Measurements from ENCODE around the gene L2HGDH. TPM values are rescaled to one million over a fixed set of nuclear protein-coding genes. Genes with fewer than 3 reads are reported as not detected.

The L2HGDH gene
- polyA plus RNA-seq, 3 donors: 0.11 to 0.86 (median 0.48) TPM

DNA sequence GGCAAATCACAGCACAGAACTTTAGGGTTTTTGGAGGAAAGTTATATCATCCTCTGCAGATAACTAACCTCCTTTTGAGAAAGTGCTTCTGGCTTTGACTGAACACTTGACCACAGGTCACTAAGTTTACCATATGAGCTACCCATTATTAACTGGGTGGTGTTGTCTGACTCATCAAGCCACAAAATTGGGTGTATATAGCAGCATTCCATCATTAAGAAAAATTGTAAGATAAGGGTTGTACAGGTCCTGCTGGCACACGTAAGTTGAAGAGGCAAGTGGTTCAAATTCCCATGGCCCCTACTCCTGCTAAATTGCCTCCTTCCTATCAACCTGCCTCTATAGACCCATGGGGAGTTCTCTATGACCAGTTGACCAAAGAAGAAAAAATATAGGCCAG is 39.5 kb downstream of the L2HGDH start:
- no peak overlapping the region for H3K4me3 Mint-ChIP-seq
- Histone ChIP-seq H2AFZ (ENCODE audit: insufficient read depth, low read depth, low read length, poor library complexity, severe bottlenecking) (no peak overlapping the region), H3K4me3 (replicated peaks in 1 of 3; ENCODE audit: low read depth in 2 of 3, low read length in 3 of 3) (no peak overlapping the region), H3K36me3 (replicated peaks in 1 of 2; ENCODE audit: control insufficient read depth in 1 of 2, insufficient read depth in 2 of 2, low read length in 2 of 2) (no peaks in the 10 kb centered on the region), H4K20me1 (ENCODE audit: insufficient read depth, low read length) (no peaks in the 10 kb centered on the region), H3K4me2 (replicated peaks; ENCODE audit: extremely low read depth, low read length, poor library complexity, severe bottlenecking) (no peak overlapping the region), H3K4me1 (ENCODE audit: control insufficient read depth in 1 of 2, insufficient read depth in 2 of 2, low read length in 2 of 2) (no peaks in the 10 kb centered on the region), H3K9me3 (replicated peaks in 1 of 2; ENCODE audit: control insufficient read depth in 1 of 2, insufficient read depth in 1 of 2, low read length in 2 of 2) (no peaks in the 10 kb centered on the region), H3K9ac (ENCODE audit: insufficient read depth, low read length, poor library complexity, severe bottlenecking) (no peak overlapping the region), H3K79me2 (ENCODE audit: insufficient read depth, low read length) (no peaks in the 10 kb centered on the region), H3K27ac (ENCODE audit: low read depth in 1 of 2, low read length in 2 of 2) (no peak overlapping the region), H3K27me3 (ENCODE audit: control insufficient read depth in 2 of 2, insufficient read depth in 2 of 2, low read length in 2 of 2) (no peaks in the 10 kb centered on the region)
- no peak for DNase-seq
- peaks cover 0 to 3% (median 0%) of the 10 kb centered on the region in 3 donors for H3K27me3 Mint-ChIP-seq (ENCODE audit: low read depth in 3 of 3)
- intact Hi-C loops (cut with micrococcal nuclease): no loop called here
- no peak overlapping the region for H3K27ac Mint-ChIP-seq
- H3K36me3 Mint-ChIP-seq: no peaks in the 10 kb centered on the region
- no CpG with 5 or more reads among the region's 1 CpG for WGBS (ENCODE audit: insufficient coverage)
- H3K9me3 Mint-ChIP-seq: no peaks in the 10 kb centered on the region
- H3K4me1 Mint-ChIP-seq: no peaks in the 10 kb centered on the region
- TF ChIP-seq, protein P1, sequence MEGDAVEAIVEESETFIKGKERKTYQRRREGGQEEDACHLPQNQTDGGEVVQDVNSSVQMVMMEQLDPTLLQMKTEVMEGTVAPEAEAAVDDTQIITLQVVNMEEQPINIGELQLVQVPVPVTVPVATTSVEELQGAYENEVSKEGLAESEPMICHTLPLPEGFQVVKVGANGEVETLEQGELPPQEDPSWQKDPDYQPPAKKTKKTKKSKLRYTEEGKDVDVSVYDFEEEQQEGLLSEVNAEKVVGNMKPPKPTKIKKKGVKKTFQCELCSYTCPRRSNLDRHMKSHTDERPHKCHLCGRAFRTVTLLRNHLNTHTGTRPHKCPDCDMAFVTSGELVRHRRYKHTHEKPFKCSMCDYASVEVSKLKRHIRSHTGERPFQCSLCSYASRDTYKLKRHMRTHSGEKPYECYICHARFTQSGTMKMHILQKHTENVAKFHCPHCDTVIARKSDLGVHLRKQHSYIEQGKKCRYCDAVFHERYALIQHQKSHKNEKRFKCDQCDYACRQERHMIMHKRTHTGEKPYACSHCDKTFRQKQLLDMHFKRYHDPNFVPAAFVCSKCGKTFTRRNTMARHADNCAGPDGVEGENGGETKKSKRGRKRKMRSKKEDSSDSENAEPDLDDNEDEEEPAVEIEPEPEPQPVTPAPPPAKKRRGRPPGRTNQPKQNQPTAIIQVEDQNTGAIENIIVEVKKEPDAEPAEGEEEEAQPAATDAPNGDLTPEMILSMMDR (IDR thresholded peaks at IDR 0.05): no peak

DNA sequence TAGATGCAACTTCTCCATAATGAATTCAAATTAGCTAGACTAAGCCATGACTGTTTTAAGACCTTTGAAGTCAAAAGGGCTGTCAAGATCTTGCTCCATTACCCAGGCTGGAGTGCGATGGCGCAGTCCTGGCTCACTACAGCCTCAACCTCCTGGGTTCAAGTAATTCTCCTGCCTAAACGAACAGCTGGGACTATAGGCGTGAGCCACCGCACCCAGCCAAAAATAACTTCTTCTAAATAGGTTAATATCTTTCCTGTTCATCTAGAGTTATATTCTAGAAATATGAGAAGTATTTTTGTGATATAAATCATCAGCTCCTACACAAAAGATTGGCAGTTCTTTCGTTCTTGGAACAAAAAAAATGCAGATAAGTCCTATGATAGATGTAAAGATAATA is 41.1 kb downstream of the L2HGDH start:
- Histone ChIP-seq H4K20me1 (ENCODE audit: insufficient read depth, low read length) (no peaks in the 10 kb centered on the region), H2AFZ (ENCODE audit: insufficient read depth, low read depth, low read length, poor library complexity, severe bottlenecking) (no peak overlapping the region), H3K27ac (ENCODE audit: low read depth in 1 of 2, low read length in 2 of 2) (no peak overlapping the region), H3K9ac (ENCODE audit: insufficient read depth, low read length, poor library complexity, severe bottlenecking) (no peak overlapping the region), H3K4me2 (replicated peaks; ENCODE audit: extremely low read depth, low read length, poor library complexity, severe bottlenecking) (no peak overlapping the region), H3K4me1 (ENCODE audit: control insufficient read depth in 1 of 2, insufficient read depth in 2 of 2, low read length in 2 of 2) (no peaks in the 10 kb centered on the region), H3K36me3 (replicated peaks in 1 of 2; ENCODE audit: control insufficient read depth in 1 of 2, insufficient read depth in 2 of 2, low read length in 2 of 2) (no peaks in the 10 kb centered on the region), H3K27me3 (ENCODE audit: control insufficient read depth in 2 of 2, insufficient read depth in 2 of 2, low read length in 2 of 2) (no peaks in the 10 kb centered on the region), H3K79me2 (ENCODE audit: insufficient read depth, low read length) (no peaks in the 10 kb centered on the region), H3K4me3 (replicated peaks in 1 of 3; ENCODE audit: low read depth in 2 of 3, low read length in 3 of 3) (no peak overlapping the region), H3K9me3 (replicated peaks in 1 of 2; ENCODE audit: control insufficient read depth in 1 of 2, insufficient read depth in 1 of 2, low read length in 2 of 2) (no peaks in the 10 kb centered on the region)
- no peaks in the 10 kb centered on the region for H3K9me3 Mint-ChIP-seq
- no peak for DNase-seq
- no peak overlapping the region for H3K27ac Mint-ChIP-seq
- 100% methylated on average over 2 of the region's 6 CpGs for WGBS (ENCODE audit: insufficient coverage)
- TF ChIP-seq, protein P1 (IDR thresholded peaks at IDR 0.05): no peak
- intact Hi-C loops (cut with micrococcal nuclease): no loop called here
- no peak overlapping the region for H3K4me3 Mint-ChIP-seq
- H3K36me3 Mint-ChIP-seq: no peaks in the 10 kb centered on the region
- no peaks in the 10 kb centered on the region for H3K27me3 Mint-ChIP-seq (ENCODE audit: low read depth in 3 of 3)
- no peaks in the 10 kb centered on the region for H3K4me1 Mint-ChIP-seq
